Measurements from ENCODE around the gene FLII.

The FLII gene

GRCh38 chr17:18254888-18255649, 3.5 kb downstream of the FLII start:
- no peak for TF ChIP-seq CTCF (IDR thresholded peaks at IDR 0.05; ENCODE audit: extremely low read depth, insufficient read depth, missing control alignments)
- in situ Hi-C loops (cut with MboI; ENCODE audit: low pct_unique_long_range_greater_than_20kb, low sequenced_read_pairs, unreplicated experiment): no loop called here
- DNase-seq (ENCODE audit: low spot score): no peak

- no peak for DNase-seq (ENCODE audit: low spot score)
- in situ Hi-C loops (cut with MboI; ENCODE audit: low pct_unique_long_range_greater_than_20kb, low sequenced_read_pairs, unreplicated experiment): no loop called here
- no peak for TF ChIP-seq CTCF (IDR thresholded peaks at IDR 0.05; ENCODE audit: extremely low read depth, insufficient read depth, missing control alignments)
Measured at GRCh38 chr17:18253947-18254821, 4.4 kb downstream of the FLII start.

- TF ChIP-seq CTCF (IDR thresholded peaks at IDR 0.05; ENCODE audit: extremely low read depth, insufficient read depth, missing control alignments): no peak
- in situ Hi-C loops (cut with MboI; ENCODE audit: low pct_unique_long_range_greater_than_20kb, low sequenced_read_pairs, unreplicated experiment): no loop called here
- no peak for DNase-seq (ENCODE audit: low spot score)
Measured at GRCh38 chr17:18253187-18253884, 5.2 kb downstream of the FLII start.

- TF ChIP-seq CTCF (IDR thresholded peaks at IDR 0.05; ENCODE audit: extremely low read depth, insufficient read depth, missing control alignments): no peak
- in situ Hi-C loops (cut with MboI; ENCODE audit: low pct_unique_long_range_greater_than_20kb, low sequenced_read_pairs, unreplicated experiment): no loop called here
- no peak for DNase-seq (ENCODE audit: low spot score)
Measured at GRCh38 chr17:18252160-18252559, 6.4 kb downstream of the FLII start.

- in situ Hi-C loops (cut with MboI; ENCODE audit: low pct_unique_long_range_greater_than_20kb, low sequenced_read_pairs, unreplicated experiment): no loop called here
- no peak for DNase-seq (ENCODE audit: low spot score)
- TF ChIP-seq CTCF (IDR thresholded peaks at IDR 0.05; ENCODE audit: extremely low read depth, insufficient read depth, missing control alignments): no peak
Measured at GRCh38 chr17:18251204-18251603, 7.3 kb downstream of the FLII start.

- in situ Hi-C loops (cut with MboI; ENCODE audit: low pct_unique_long_range_greater_than_20kb, low sequenced_read_pairs, unreplicated experiment): no loop called here
- no peak for TF ChIP-seq CTCF (IDR thresholded peaks at IDR 0.05; ENCODE audit: extremely low read depth, insufficient read depth, missing control alignments)
- DNase-seq (ENCODE audit: low spot score): no peak
Measured at GRCh38 chr17:18250708-18251107, 7.8 kb downstream of the FLII start.
